Eye (tissue), 1 donor: Measurements from ENCODE around the gene DHRS13.

Experiments used
- DNase-seq: peaks from one replicate; pipeline ENCODE4 v3.0.0-alpha.2; 2015

The DHRS13 gene, protein sequence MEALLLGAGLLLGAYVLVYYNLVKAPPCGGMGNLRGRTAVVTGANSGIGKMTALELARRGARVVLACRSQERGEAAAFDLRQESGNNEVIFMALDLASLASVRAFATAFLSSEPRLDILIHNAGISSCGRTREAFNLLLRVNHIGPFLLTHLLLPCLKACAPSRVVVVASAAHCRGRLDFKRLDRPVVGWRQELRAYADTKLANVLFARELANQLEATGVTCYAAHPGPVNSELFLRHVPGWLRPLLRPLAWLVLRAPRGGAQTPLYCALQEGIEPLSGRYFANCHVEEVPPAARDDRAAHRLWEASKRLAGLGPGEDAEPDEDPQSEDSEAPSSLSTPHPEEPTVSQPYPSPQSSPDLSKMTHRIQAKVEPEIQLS

GRCh38 chr17:28902819-28903545 is at the start of gene DHRS13:
TSS of gene DHRS13 (minus strand) at chr17:28903079. CDS start at chr17:28902944, 135 bp downstream.
- DNase-seq = peak; percentile 97

GRCh38 chr17:28951991-28952975 is 49.4 kb upstream of the DHRS13 start:
- DNase-seq = peak; percentile 100

DNA sequence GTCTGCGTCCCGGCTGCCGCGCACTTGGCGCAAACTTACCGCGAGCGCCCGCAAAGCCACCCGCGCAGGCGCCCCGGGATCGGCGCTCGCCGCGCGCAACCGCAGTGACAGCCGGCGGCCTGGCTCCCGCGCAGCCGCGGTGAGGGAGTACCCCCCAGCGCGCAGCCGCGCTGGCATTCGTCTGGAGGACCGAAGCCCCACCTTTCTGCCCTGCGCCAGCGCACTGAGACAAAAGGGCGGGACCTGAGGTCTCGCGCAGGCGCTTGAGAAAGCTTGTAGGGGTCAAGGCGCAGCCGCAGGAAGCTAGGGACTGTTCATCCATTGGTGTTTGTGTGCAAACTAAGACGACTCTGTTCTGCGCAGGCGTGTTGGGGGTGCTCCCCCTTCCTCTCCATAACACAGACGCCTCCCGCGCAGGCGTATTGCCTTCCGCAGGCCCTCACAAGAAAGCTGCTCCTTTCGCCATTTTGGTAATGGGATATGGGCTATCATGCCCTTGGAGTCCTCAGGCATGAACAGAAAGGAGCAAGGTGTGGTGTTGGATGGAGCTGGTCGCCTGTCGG is 48.6 kb upstream of the DHRS13 start, which contains the start of gene PHF12:
TSS of gene PHF12 (minus strand) at position 91 of the 563 bp plus-strand sequence. CDS start 558 bp downstream, outside the sequence.
- peak; percentile 100 for DNase-seq

DNA sequence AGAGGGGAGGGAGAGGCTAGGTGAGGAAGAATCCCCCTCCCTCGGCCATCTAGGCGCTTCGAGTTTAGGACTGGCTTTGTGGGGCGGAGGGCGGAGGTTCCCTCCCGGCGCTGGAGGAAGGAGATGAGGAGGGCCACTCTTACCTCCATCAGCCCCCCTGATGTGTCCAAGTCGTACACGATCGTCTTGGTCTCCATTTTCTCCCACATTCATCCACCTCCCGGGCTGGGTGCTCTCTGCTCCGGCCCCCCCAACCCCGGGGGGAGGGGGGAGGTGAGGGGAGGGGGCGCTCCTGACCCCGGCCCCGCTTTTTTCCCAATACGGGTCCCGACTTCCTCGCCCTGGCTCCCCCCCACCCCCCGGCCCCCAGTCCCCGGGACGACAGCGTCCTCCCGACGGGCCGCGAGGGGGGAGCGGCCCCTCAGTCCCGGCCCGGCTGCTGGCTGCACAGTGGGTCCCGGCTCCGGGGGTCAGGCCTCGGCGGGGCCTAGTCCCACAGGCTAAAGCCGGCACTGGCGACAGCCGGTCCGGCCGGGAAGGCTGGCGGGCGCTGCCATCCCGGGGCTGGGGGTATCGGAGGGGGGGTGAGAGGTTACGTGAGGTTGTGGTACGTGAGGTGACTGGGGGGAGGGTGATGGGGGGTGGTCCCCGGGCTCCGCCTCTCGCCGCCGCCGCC is 48.0 kb upstream of the DHRS13 start:
- no peak for DNase-seq

DNA sequence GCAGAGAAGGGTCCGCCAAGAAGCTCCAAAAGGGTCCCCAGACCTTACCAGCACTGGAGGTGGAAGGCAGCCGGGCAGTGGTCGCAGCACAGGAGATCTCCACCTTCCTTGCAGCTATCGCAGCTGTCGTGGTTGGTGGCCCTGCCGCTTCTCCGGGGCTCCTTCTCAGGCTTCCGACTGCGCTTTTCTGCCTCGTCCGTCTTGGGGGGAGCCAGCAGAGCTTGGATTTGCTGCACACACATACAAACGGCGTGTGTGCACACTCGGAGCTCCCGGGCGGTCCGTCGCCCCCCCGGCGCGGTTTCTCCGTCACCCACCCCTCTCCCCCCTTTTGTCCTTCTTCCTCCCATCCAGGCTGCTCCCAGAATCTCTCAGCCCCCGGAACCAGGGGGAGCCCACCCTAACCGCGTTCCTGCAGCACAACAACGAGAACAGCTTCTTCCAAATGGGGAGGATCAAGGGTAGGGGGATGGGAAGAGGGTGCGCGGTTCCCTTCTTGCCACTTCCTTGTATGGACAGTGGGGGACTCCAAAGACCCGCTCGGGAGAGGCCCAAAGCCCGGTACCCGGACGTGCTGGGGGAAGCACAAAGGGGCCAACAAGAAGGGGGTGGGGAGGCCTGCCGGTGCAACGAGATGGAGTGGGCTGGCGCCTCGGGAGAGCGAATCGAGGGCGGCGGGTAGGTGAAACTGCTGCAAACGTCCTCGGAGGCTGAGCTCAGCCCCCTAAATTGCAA is 47.3 kb upstream of the DHRS13 start:
- DNase-seq = peak; percentile 78

DNA sequence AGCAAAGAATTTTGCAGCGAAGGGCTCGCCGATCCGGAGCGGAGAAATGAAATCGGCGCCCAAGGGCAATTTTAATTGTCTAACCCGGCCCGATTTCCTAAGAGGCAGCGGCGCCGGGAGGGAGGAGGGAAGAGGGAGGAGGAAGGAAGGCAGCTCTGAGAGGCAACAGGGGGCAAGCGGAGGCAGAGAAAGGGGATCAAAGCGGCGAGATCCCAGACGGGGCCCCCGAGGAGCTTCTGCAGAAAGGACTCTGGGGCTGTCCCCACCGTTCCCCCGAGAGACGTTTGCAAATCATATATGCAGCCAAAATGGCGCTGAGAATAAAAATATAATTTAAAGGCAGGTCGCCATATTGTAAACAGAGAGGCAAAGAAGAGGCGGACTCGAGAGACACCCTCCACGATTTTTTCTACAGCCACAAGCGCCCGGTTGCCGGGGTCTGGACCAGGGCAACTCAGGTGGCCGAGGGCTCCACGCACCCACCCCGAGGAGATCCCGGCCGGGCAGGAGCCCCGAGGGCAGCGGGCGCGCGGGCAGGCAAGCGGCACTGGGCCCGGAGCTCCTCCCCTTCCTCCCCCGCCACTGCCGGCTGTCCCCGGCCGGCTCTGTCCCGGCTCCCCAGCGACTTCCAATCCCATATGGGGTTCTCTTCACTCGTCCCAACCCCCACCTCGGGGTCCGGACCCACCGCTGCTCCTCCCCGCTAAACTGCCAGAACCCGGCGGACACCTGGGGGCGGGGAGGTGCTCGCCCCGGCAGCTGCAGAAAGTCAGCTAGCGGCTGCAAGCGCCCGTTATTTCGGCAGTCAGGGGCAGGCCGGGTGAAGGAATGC is 46.5 kb upstream of the DHRS13 start:
- peak; percentile 90 for DNase-seq

DNA sequence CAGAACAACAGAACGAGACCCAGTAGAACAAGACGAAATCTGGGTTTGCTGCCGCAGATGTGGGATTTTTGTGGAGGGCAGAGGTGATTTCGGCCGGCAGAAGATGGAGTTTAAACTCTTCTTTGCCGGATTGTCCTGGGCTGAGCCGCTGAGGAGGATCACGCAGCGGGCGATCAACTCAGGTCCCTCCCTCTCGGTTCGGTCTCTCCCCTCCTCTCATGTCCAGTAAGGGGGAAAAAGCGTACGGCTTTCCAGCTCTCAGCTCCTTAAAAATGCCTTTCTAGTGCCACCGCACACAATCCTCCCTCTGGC is 46.0 kb upstream of the DHRS13 start:
- DNase-seq = no peak

DNA sequence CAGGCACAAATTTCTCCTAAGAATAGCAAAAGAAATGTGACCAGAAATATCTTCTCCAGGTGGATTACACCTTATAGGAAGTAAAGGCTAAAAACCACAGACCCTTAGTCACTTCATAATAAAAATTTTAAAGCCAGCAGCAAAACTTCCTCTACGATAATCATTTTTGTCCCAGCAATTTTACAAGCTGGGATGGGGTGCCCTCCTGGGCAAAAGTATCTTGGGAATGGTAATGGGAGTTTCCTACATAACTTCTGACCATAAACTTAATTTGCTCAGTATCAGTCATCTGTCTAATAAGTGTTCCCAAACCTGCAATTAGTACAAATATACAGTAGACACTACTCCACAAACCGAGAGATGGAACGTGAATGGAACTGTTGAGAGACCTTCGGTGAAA is 45.5 kb upstream of the DHRS13 start:
- DNase-seq = no peak

DNA sequence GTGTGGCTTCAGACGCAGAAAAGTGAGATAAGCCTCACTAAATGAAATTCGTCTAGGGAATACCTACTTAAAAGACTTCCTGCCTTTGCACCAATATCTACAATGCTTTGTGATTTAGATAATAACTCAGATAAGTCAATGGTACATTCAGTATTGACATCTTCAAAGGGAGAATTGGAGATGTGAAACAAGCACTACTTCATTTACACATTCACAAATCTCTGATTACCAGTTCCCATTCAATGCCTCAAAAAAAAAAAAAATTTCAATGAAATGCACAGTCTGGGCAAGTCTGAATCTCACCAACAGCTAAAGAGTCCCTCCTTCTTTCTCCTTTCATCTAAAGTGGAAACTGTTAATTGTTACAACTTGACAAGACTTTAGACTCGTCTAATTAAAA is 44.8 kb upstream of the DHRS13 start:
- no peak for DNase-seq

DNA sequence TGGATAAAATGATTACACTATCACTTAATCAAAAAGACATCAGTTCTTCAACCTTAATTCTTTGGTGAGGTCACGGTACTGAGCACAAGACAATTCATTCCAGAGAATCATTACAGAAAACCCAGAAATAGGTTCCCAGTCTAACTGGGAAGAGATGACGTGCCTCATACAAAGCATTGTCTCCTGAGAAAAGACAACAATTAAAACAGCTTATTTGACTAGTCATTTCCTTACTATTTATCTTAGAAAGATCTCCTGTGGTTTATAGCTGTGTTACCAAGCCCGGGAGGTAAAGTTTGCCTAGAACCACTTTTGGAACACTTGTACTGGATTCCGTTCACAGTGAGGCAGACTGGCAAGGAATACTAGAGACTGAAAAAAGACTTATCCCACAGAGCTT is 43.4 kb upstream of the DHRS13 start:
- DNase-seq = no peak

GRCh38 chr17:28944862-28945741 is 42.2 kb upstream of the DHRS13 start:
- DNase-seq = no peak

DNA sequence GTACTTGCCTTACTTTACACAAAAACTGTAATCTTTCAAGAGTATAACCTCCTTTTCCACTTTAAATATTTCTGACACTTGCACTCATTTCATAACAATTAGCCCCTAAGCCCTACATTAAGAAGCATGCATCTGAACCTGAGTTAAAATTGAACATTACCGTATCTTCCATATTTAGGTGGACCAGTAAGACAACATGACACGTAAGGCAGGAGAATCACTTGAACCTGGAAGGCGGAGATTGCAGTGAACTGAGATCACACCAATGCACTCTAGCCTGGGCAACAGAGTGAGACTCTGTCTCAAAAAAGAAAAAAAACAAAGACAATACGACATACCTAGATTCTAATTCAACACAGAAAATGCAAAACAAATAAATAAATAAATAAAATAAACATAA is 41.5 kb upstream of the DHRS13 start:
- DNase-seq = no peak

- DNase-seq = no peak
Measured at GRCh38 chr17:28942925-28943324, 40.0 kb upstream of the DHRS13 start.

GRCh38 chr17:28941251-28941650 is 38.4 kb upstream of the DHRS13 start:
- no peak for DNase-seq

DNA sequence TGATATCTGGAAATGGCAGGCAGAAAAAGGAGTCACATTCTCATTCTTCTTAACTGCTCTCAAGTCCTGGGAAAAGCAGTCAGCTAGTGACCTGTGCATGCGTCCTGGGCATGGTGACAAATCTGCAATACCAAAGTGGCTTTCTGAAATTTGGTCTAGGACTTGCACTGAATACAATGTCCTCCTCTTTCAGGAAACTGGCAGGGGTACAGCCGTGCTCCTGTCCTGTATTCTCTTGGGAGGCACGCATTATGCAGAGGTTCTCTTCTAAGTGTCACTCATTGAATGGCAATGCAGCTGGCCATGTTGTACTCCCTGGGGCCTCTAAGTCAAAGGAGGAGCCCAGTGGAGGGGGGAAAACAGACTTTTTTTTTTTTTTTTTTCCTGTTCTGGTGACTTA is 37.8 kb upstream of the DHRS13 start:
- DNase-seq = no peak

GRCh38 chr17:28940142-28940541 is 37.3 kb upstream of the DHRS13 start:
- no peak for DNase-seq

GRCh38 chr17:28938552-28938951 is 35.7 kb upstream of the DHRS13 start:
- no peak for DNase-seq

DNA sequence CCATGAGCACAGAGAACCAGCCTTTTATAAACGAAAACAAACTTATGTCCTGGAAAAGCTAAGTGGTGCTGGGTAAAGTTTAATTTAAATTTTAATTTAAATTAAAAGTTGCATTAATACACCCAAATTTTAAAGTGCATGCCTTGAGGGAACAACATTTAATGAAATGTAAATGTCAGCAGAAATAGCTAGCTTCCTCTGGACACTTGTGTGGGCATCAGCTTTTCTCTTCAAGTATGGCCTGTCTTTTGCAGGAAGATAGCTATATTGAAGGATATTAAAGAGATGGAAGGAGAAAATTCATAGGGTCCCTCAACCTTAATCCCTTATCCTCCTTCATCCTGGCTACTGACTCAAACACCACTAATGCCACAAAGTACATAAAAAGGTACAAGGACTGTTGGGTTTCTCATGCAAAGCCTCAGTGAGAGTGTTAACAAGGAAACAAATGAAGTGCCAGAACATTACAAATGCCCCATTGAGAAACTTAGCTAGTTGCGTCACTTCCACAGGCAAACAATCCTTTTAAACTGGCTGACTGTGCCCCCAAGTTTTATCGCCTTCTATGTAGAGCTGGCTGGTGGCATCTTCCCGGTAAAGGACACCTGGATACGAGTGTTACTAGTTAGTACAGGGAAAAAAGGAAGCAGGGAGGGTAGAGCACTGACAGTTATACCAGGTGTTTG is 34.3 kb upstream of the DHRS13 start:
- no peak for DNase-seq
